Uterus (tissue), 4 donors: ENCODE measurements around the gene AFDN. TPM values are rescaled to one million over a fixed set of nuclear protein-coding genes. Genes with fewer than 3 reads are reported as not detected.

ENCODE experiments used
- DNase-seq, 2 donors: peaks; one replicate each; pipeline ENCODE4 v3.0.0-alpha.2; 2019 to 2020
- H3K27ac ChIP-seq, 2 donors: fragments of 200-600 bp; sonication (generic); 1 replicate in 1 of 2; 2 replicates in 1 of 2; pipeline ENCODE4 v1.5.1; 2016 to 2018
- H3K27me3 ChIP-seq, 2 donors: fragments of 200-600 bp; sonication (generic); one replicate each; pipeline ENCODE4 v1.5.1; 2018 to 2019; ENCODE audit warnings: control low read depth in 1 of 2
- H3K36me3 ChIP-seq, 2 donors: fragments of 200-600 bp; sonication (generic); one replicate each; pipeline ENCODE4 v1.5.1; 2019; ENCODE audit warnings: control low read depth in 1 of 2
- H3K4me1 ChIP-seq, 2 donors: fragments of 200-600 bp; sonication (generic); one replicate each; pipeline ENCODE4 v1.5.1; 2018 to 2019; ENCODE audit warnings: control low read depth in 1 of 2
- H3K4me3 ChIP-seq, 2 donors: fragments of 200-600 bp; sonication (generic); 1 replicate in 1 of 2; 2 replicates in 1 of 2; pipeline ENCODE4 v1.5.1; 2018 to 2019; ENCODE audit warnings: mild to moderate bottlenecking in 1 of 2
- H3K9me3 ChIP-seq, 2 donors: fragments of 200-600 bp; sonication (generic); one replicate each; pipeline ENCODE4 v1.5.1; 2019; ENCODE audit warnings: control low read depth in 1 of 2
- POLR2A ChIP-seq, 2 donors: fragments of 450-650 bp; IDR thresholded peaks; one replicate each; pipeline ENCODE4 v1.6.1; 2016; ENCODE audit warnings: antibody characterized with exemption in 2 of 2, mild to moderate bottlenecking in 1 of 2, moderate library complexity in 1 of 2
- intact Hi-C: fragments of 100-400 bp; cut with DNase I; formaldehyde crosslinking; loops from one replicate; pipeline ENCODE4 v1.15.1; 2023; ENCODE audit warnings: low total_unique reads
- total RNA-seq, 4 donors: library from RNA; depleted of rRNA in 3 of 4; stranded (reverse); fragments of >200 nt in 3 of 4; gene quantifications; one replicate each; pipeline versions ENCODE4 v1.1.0 to v1.2.4, GENCODE V29; 2014 to 2023
- TF ChIP-seq, protein P1 (sequence below), 4 experiments: fragments of 200-600 bp in 2 of 4; fragments of 450-650 bp in 2 of 4; sonication (generic) in 2 of 4; IDR thresholded peaks; one replicate each; pipeline ENCODE4 v1.5.1; 2016 to 2019; ENCODE audit warnings: antibody characterized with exemption in 4 of 4, mild to moderate bottlenecking in 2 of 4, moderate library complexity in 1 of 4
- donor health status: DM: yes; HTN: yes; CAD: no.

The AFDN gene
- total RNA-seq, 4 donors from 2014 or later, result 64.6 to 210 (median 120) TPM

DNA sequence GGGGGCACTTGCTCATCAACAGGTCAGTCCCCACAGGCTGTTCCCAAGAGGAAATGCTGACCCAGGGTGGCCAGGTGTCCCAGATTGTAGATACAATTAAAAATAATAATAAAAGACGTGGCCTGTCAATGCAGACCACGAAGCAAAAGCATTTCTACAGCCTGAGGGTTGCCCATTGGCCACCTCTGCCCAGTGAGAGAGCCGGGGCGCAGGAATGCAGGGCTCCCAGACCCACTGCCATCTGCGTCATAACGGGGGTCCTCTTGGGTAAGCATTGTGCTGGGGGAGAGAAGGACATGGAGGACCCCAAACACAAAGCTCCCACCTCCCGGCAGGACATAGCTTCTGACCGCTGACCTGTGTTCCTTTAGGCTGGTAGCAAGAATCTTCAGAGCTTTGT lies 22.9 kb upstream of the AFDN start:
- Histone ChIP-seq H3K27me3 (no peaks in the 10 kb centered on the region), H3K27ac (no peak overlapping the region), H3K4me3 (no peak overlapping the region), H3K4me1 (no peaks in the 10 kb centered on the region), H3K9me3 (no peaks in the 10 kb centered on the region), H3K36me3 (no peaks in the 10 kb centered on the region)
- no peak for DNase-seq
- intact Hi-C loops, result no loop called here
- no peak for TF ChIP-seq POLR2A (IDR thresholded peaks at IDR 0.05)
- TF ChIP-seq, protein P1, sequence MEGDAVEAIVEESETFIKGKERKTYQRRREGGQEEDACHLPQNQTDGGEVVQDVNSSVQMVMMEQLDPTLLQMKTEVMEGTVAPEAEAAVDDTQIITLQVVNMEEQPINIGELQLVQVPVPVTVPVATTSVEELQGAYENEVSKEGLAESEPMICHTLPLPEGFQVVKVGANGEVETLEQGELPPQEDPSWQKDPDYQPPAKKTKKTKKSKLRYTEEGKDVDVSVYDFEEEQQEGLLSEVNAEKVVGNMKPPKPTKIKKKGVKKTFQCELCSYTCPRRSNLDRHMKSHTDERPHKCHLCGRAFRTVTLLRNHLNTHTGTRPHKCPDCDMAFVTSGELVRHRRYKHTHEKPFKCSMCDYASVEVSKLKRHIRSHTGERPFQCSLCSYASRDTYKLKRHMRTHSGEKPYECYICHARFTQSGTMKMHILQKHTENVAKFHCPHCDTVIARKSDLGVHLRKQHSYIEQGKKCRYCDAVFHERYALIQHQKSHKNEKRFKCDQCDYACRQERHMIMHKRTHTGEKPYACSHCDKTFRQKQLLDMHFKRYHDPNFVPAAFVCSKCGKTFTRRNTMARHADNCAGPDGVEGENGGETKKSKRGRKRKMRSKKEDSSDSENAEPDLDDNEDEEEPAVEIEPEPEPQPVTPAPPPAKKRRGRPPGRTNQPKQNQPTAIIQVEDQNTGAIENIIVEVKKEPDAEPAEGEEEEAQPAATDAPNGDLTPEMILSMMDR (IDR thresholded peaks at IDR 0.05), result no peak

DNA sequence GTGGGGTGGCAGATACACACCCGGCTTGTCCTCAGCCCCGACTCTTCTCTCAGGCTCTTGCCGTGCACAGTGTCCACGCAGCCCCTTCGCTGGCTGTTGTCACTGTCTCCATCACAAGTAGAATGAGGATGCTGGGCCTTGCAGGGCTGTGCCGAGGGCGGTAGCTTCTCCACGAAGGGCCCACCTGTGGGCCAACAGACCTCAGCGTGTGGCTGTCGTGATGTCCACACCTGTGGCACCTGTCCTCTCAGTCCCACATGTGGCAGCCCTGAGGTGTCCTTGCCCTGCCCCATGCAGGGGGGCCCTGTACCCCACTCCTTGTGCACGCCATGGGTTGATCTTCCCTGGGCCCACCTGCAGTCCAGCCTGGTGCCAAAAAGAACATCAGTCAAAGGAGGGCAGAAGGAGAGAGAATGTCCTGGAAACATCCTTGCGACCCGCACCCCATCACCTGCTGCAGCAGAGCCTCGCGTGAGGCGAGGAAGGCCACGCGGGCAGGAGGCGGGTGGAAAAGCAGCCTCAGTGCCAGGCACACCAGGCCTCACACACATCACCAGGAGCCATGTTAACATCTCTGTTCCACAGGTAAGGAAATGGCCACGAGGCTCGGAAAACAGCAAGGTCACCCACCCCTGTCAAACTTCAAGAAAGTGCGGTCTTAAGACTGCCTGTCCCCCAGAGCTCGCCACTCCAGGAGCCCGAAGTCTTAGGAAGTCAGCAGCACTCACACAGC lies 22.3 kb upstream of the AFDN start:
- no peak overlapping the region for H3K27ac ChIP-seq
- H3K9me3 ChIP-seq, result no peaks in the 10 kb centered on the region
- H3K36me3 ChIP-seq, result no peaks in the 10 kb centered on the region
- no peaks in the 10 kb centered on the region for H3K27me3 ChIP-seq
- intact Hi-C loops, result no loop called here
- no peak for DNase-seq
- TF ChIP-seq POLR2A (IDR thresholded peaks at IDR 0.05), result no peak
- TF ChIP-seq, protein P1 (IDR thresholded peaks at IDR 0.05), result no peak
- no peak overlapping the region for H3K4me3 ChIP-seq
- H3K4me1 ChIP-seq, result no peaks in the 10 kb centered on the region

DNA sequence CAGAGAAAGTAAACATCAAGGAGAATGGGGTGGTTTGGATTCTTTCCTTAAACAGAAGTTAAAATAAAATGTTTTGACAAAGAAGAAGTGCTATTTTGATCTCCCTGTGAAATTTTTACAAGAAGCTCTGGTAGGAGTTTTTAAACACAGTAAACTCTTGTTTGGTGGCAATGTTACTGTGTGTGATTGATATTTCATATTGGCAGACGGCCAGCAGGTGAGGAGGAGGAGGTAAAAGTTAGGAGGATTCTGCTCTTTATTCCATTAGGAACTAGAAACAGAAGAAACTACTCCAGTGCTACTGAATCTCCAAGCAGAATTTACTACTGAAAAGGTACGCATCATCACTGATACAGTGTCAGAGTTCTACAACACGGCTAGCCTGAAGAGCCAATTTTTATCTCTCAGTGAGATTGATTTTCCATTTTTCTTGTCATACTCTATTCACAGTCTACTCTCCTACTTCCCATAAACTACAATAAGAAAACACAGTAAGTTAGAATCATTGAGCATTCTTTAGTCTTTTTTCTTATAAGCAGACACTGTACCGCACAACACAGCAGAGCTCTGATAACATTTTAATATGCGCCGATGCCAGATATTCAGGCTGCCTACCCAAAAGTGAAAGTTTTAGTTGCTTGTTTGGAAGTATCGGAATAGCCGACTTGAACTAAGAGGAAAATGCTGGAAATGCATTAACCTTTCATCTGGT lies 21.2 kb upstream of the AFDN start:
- no peak for TF ChIP-seq POLR2A (IDR thresholded peaks at IDR 0.05)
- TF ChIP-seq, protein P1 (IDR thresholded peaks at IDR 0.05), result no peak
- no peak for DNase-seq
- intact Hi-C loops, result no loop called here

DNA sequence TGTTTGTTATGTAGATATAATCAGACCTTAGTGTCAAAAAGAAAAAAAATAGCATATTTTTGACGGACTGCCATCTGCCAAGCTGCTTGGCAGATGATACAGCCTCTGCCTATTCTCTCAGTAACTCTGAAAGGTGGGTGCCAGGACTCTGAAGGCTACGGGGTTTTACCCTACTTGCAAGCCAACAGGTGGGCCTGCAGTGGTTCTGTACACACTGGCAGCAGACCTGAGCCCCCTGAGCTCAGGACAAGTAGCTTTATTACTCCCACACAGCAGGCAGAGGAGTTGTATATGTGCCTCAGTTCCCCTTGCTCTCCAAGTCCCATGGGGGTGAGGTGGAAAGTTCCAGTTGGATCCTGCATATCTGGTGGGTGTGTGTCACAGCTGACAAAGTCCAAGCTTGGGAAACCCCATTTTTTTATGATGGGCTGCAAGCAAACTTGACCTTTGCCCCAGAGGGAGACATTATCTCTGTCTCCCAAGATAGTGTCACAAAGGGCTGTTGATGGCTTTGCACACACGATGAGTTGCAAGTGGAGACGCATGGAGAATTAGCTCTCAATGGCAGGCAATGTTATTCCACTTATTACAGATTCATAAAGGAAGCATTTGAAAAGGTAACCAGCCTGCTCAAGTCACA lies 20.5 kb upstream of the AFDN start:
- intact Hi-C loops, result no loop called here
- Histone ChIP-seq H3K36me3 (no peaks in the 10 kb centered on the region), H3K27ac (no peak overlapping the region), H3K4me3 (peak overlapping the region in 1 of 2 donors; percentile 11), H3K4me1 (no peaks in the 10 kb centered on the region), H3K9me3 (no peaks in the 10 kb centered on the region), H3K27me3 (no peaks in the 10 kb centered on the region)
- DNase-seq, result no peak
- TF ChIP-seq POLR2A (IDR thresholded peaks at IDR 0.05), result no peak
- TF ChIP-seq, protein P1 (IDR thresholded peaks at IDR 0.05), result no peak

More for the DNA sequence above, 21.2 kb upstream of the AFDN start:
- Histone ChIP-seq H3K36me3 (no peaks in the 10 kb centered on the region), H3K27me3 (no peaks in the 10 kb centered on the region), H3K4me1 (no peaks in the 10 kb centered on the region), H3K9me3 (no peaks in the 10 kb centered on the region), H3K27ac (no peak overlapping the region), H3K4me3 (peak overlapping the region in 1 of 2 donors; percentile 11)

DNA sequence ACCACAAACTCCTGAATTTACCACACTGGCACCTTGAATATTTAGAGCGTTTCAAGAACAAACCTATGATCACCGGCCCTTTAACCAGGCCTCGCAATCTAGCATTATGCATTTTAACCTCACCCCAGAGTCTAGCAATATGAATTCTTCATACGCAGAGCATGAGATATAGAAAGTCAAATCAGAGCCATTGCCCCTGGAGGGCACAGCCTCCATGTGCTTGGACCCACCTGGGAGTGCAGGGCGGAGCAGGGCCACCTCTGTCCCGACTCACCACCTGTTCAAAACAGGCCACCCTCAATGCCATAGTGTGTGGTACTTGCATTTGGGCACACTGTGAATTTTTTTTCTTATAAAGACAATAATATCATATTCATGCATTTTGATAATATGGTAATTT lies 19.5 kb upstream of the AFDN start:
- Histone ChIP-seq H3K27me3 (no peaks in the 10 kb centered on the region), H3K27ac (no peak overlapping the region), H3K9me3 (no peaks in the 10 kb centered on the region), H3K4me1 (no peaks in the 10 kb centered on the region), H3K4me3 (no peak overlapping the region), H3K36me3 (no peaks in the 10 kb centered on the region)
- intact Hi-C loops, result no loop called here
- DNase-seq, result no peak
- TF ChIP-seq POLR2A (IDR thresholded peaks at IDR 0.05), result no peak
- TF ChIP-seq, protein P1 (IDR thresholded peaks at IDR 0.05), result no peak
